ENCODE measurements around the gene CHCHD10. TPM values are rescaled to one million over a fixed set of nuclear protein-coding genes. Genes with fewer than 3 reads are reported as not detected.

CHCHD10 gene
- total and polyA plus RNA-seq, 2 of the 13 experiments (the other 11 are each of a cell fraction or from before 2014, with no cell fraction given): 37.0 to 62.8 TPM

DNA sequence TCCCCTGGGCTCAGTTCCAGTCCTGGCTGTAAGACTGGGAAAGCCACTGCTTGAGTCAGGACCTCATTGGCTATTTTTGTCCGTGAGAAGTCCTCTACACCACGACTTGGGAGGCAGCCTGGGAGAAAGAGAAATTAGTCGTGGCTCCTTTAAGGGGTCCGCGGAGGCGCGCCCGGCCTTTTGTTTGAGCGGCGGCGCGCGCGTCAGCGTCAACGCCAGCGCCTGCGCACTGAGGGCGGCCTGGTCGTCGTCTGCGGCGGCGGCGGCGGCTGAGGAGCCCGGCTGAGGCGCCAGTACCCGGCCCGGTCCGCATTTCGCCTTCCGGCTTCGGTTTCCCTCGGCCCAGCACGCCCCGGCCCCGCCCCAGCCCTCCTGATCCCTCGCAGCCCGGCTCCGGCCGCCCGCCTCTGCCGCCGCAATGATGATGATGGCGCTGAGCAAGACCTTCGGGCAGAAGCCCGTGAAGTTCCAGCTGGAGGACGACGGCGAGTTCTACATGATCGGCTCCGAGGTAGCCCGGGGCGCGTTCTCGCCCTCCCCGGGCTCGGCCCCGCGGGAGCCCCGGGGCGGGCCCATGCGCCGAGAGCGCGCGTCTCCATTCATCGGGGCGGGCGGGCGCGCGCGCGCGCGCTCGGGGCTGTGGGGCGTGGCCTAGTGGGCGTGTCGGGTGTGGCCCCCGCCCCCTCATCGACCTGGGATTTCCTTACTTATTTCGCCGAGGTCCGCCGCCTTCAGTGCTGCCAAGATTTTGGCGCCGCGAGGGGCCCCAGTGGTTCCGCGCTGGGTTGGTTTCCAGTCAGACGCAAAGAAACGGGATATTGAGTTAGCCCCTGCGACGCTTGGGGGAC lies 19.2 kb upstream of the CHCHD10 start, which contains the start of gene SMARCB1 (continued):
- no peak for TF ChIP-seq BCLAF1 (IDR thresholded peaks at IDR 0.05)
- TF ChIP-seq PRDM4 (CRISPR knock-in tag; IDR thresholded peaks at IDR 0.05; ENCODE audit: borderline replicate concordance): no peak
- no peak for TF ChIP-seq TGIF2 (CRISPR knock-in tag; IDR thresholded peaks at IDR 0.05)
- TF ChIP-seq MAFG (CRISPR knock-in tag; IDR thresholded peaks at IDR 0.05): no peak
- no peak for TF ChIP-seq ZBTB33 (CRISPR knock-in tag; IDR thresholded peaks at IDR 0.05)
- peak; percentile 59 for TF ChIP-seq HNRNPLL (IDR thresholded peaks at IDR 0.05; ENCODE audit: low read depth, low read length, poor library complexity, severe bottlenecking)
- peak; percentile 71 for TF ChIP-seq SALL2 (CRISPR knock-in tag; IDR thresholded peaks at IDR 0.05)
- no peak for TF ChIP-seq ELF4 (CRISPR knock-in tag; IDR thresholded peaks at IDR 0.05; ENCODE audit: borderline replicate concordance)
- TF ChIP-seq ZNF207 (IDR thresholded peaks at IDR 0.05; ENCODE audit: borderline replicate concordance): no peak
- peak; percentile 88 for TF ChIP-seq DRAP1 (CRISPR knock-in tag; IDR thresholded peaks at IDR 0.05)
- no peak for TF ChIP-seq SSRP1 (CRISPR knock-in tag; IDR thresholded peaks at IDR 0.05)
- TF ChIP-seq ASH2L (IDR thresholded peaks at IDR 0.05; ENCODE audit: insufficient read length, low read depth, low read length): peak; percentile 92
- TF ChIP-seq BCL6 (CRISPR knock-in tag; IDR thresholded peaks at IDR 0.05): no peak
- peak; percentile 91 for TF ChIP-seq KDM5A (IDR thresholded peaks at IDR 0.05; ENCODE audit: borderline replicate concordance, low read length)
- no peak for TF ChIP-seq FOSL2 (CRISPR knock-in tag; IDR thresholded peaks at IDR 0.05)
- TF ChIP-seq CCDC6 (CRISPR knock-in tag; IDR thresholded peaks at IDR 0.05): peak; percentile 78; the same call in 1 of the 2 replicates
- 0 out of 2 replicates have a peak, but pooled peaks have one; percentile 76 for TF ChIP-seq KLF15 (CRISPR knock-in tag; IDR thresholded peaks at IDR 0.05; ENCODE audit: borderline replicate concordance)
- TF ChIP-seq, protein P1, sequence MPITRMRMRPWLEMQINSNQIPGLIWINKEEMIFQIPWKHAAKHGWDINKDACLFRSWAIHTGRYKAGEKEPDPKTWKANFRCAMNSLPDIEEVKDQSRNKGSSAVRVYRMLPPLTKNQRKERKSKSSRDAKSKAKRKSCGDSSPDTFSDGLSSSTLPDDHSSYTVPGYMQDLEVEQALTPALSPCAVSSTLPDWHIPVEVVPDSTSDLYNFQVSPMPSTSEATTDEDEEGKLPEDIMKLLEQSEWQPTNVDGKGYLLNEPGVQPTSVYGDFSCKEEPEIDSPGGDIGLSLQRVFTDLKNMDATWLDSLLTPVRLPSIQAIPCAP (CRISPR knock-in tag; IDR thresholded peaks at IDR 0.05; ENCODE audit: low read depth): no peak
- peak; percentile 85 for TF ChIP-seq SP4 (CRISPR knock-in tag; IDR thresholded peaks at IDR 0.05)
